ENCODE results near the gene TMEM244. TPM values are rescaled to one million over a fixed set of nuclear protein-coding genes. Genes with fewer than 3 reads are reported as not detected.

Gene TMEM244
- not detected for total RNA-seq
- not detected for total RNA-seq (2013)

DNA sequence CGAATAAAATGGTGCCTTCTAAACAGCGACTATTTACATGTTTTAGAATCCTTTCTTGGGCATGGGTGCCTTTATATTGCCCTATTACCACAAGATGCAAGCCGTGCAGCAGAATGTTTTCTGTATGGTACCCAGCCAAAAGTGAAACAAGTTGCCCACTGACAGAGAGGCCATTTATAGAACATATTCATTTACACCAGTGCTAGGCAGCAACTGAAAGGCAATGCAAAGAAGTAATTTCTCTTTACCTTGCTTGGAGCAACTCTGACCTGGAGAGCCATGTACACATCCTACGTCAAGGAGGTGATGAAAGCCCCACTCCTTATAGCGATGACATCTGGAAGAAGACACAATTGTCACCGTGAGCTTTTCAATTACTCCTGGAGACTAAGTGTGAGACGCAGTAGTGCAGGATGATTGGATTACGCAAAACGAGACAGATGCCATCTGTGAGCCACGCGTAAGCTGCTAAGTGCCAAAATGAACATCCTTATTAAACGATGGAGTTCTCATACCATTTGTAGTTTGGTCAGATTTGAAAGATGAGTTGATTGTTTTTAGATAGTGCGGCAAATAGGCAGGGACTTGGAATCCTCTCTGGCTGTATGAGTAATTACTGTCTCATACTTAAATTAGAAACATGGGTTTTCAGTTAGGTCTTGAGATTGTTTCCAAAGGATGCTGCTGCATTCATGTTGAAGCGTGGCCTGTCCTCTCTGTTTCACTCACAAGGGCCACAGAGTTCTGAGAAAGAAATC lies at the start of gene TMEM244:
Gene TMEM244 (minus strand): TSS at position 408 of the 758 bp plus-strand sequence. CDS start 127 bp downstream, at position 281.
- no peaks in the 10 kb centered on the region for H3K27me3 Mint-ChIP-seq (ENCODE audit: low read depth in 2 of 2)
- no peaks in the 10 kb centered on the region for H3K36me3 Mint-ChIP-seq
- Histone ChIP-seq H3K4me1 (ENCODE audit: control insufficient read depth, insufficient read depth, low read length) (no peaks in the 10 kb centered on the region), H3K27me3 (ENCODE audit: control insufficient read depth, insufficient read depth, low read length) (no peaks in the 10 kb centered on the region), H3K9me3 (ENCODE audit: control insufficient read depth, insufficient read depth, low read length) (no peaks in the 10 kb centered on the region), H3K4me3 (ENCODE audit: low read length) (no peak within 1 kb of the TSS), H3K36me3 (ENCODE audit: control insufficient read depth, insufficient read depth, low read length) (no peaks in the 10 kb centered on the region), H3K27ac (ENCODE audit: low read length) (peak within 1 kb of the TSS; percentile 43)
- DNase-seq (peak in 1 of 2 donors; percentile 59), ATAC-seq (peak in 2 of 3 donors; percentile 38 to 60)
- peak within 1 kb of the TSS; percentile 69 for H3K4me3 Mint-ChIP-seq
- 86% methylated on average over 14 of the region's 14 CpGs for WGBS (ENCODE audit: insufficient coverage)
- intact Hi-C loops (cut with micrococcal nuclease) = no loop called here
- H3K4me1 Mint-ChIP-seq = peaks cover 0 to 7% of the 10 kb centered on the region in 2 donors
- peak within 1 kb of the TSS in 1 of 2 donors; percentile 70 for H3K27ac Mint-ChIP-seq
- TF ChIP-seq, protein P1, sequence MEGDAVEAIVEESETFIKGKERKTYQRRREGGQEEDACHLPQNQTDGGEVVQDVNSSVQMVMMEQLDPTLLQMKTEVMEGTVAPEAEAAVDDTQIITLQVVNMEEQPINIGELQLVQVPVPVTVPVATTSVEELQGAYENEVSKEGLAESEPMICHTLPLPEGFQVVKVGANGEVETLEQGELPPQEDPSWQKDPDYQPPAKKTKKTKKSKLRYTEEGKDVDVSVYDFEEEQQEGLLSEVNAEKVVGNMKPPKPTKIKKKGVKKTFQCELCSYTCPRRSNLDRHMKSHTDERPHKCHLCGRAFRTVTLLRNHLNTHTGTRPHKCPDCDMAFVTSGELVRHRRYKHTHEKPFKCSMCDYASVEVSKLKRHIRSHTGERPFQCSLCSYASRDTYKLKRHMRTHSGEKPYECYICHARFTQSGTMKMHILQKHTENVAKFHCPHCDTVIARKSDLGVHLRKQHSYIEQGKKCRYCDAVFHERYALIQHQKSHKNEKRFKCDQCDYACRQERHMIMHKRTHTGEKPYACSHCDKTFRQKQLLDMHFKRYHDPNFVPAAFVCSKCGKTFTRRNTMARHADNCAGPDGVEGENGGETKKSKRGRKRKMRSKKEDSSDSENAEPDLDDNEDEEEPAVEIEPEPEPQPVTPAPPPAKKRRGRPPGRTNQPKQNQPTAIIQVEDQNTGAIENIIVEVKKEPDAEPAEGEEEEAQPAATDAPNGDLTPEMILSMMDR (IDR thresholded peaks at IDR 0.05) = no peak
- H3K9me3 Mint-ChIP-seq = no peaks in the 10 kb centered on the region

DNA sequence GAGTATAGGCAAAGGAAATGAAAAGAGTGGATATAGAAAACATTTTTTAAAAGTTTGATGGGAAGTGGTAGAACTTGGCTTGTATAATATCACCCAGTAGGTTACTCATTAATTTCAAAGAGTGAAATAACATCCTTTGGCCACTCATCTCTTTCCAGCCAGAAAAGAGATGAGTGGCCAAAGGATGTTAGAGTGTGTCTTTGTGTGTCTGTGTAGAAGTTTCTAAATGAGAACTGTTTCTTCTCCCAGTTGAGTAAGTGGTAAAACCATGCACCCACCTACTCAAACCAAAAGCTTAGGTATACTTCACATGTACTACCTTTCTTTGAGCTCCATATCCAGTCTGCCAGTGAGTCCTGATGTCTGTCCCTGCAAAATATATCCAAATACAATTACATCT lies 47.7 kb upstream of the TMEM244 start:
- H3K27me3 ChIP-seq (ENCODE audit: control insufficient read depth, insufficient read depth, low read length) = peaks cover 2% of the 10 kb centered on the region
- H3K4me3 ChIP-seq (ENCODE audit: low read length) = no peak overlapping the region
- no peak for DNase-seq
- Mint-ChIP-seq H3K36me3 (no peaks in the 10 kb centered on the region), H3K4me3 (no peak overlapping the region), H3K4me1 (no peaks in the 10 kb centered on the region), H3K9me3 (no peaks in the 10 kb centered on the region), H3K27me3 (ENCODE audit: low read depth in 2 of 2) (peaks cover 4 to 5% of the 10 kb centered on the region in 2 donors), H3K27ac (no peak overlapping the region)
- no peaks in the 10 kb centered on the region for H3K4me1 ChIP-seq (ENCODE audit: control insufficient read depth, insufficient read depth, low read length)
- H3K36me3 ChIP-seq (ENCODE audit: control insufficient read depth, insufficient read depth, low read length) = no peaks in the 10 kb centered on the region
- intact Hi-C loops (cut with micrococcal nuclease) = no loop called here
- TF ChIP-seq, protein P1 (IDR thresholded peaks at IDR 0.05) = no peak
- ATAC-seq = no peak
- no peak overlapping the region for H3K27ac ChIP-seq (ENCODE audit: low read length)
- H3K9me3 ChIP-seq (ENCODE audit: control insufficient read depth, insufficient read depth, low read length) = no peaks in the 10 kb centered on the region

DNA sequence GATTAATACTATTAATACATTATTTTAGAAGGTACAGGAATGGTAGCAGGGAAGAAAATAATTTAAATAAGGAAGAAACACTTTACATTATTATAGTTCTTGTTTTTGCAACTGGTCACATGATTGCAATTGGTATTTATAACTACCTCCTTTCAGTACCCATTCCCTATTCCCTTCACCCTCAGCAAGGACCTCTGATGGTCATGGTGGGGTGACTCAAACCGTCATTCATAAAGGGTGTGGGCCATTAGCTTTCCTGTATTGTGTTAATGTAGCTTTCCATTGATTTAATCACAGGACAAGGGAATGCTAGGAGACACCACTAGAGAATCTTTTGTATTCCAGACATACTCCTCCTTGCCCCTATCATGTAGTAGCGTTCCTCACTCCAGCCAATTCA lies 47.2 kb upstream of the TMEM244 start:
- Mint-ChIP-seq H3K4me1 (no peaks in the 10 kb centered on the region), H3K9me3 (no peaks in the 10 kb centered on the region), H3K27me3 (ENCODE audit: low read depth in 2 of 2) (peaks cover 4 to 10% of the 10 kb centered on the region in 2 donors), H3K36me3 (no peaks in the 10 kb centered on the region), H3K4me3 (no peak overlapping the region), H3K27ac (no peak overlapping the region)
- TF ChIP-seq, protein P1 (IDR thresholded peaks at IDR 0.05) = no peak
- WGBS (ENCODE audit: insufficient coverage) = 57% methylated on average over 1 of the region's 2 CpGs
- Histone ChIP-seq H3K27ac (ENCODE audit: low read length) (no peak overlapping the region), H3K27me3 (ENCODE audit: control insufficient read depth, insufficient read depth, low read length) (peaks cover 2% of the 10 kb centered on the region), H3K4me1 (ENCODE audit: control insufficient read depth, insufficient read depth, low read length) (no peaks in the 10 kb centered on the region), H3K4me3 (ENCODE audit: low read length) (no peak overlapping the region), H3K9me3 (ENCODE audit: control insufficient read depth, insufficient read depth, low read length) (no peaks in the 10 kb centered on the region), H3K36me3 (ENCODE audit: control insufficient read depth, insufficient read depth, low read length) (no peaks in the 10 kb centered on the region)
- ATAC-seq = no peak
- no peak for DNase-seq
- intact Hi-C loops (cut with micrococcal nuclease) = no loop called here
